ENCODE results near the gene SGMS1.

DNA sequence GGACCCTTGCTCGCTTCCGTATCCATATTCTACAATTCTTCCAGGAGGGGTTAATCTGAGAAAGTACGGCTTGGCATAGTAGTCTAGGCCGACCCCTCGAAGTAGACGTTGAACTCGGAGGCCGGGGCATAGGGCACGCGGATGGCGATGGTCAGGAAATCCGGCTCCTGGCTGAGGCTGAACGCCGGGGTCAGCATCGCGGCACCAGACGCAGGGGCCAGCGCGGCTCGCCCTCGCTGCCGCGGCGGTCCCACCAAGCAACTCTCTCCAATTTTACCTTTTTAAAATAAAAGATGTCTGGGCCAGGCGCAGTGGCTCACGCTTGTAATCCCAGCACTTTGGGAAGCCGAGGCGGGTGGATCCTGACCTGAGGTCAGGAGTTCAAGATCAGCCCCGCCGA, 7.3 kb upstream of the SGMS1 start:
- no peak for TF ChIP-seq CTCF (IDR thresholded peaks at IDR 0.05)
- no peak for TF ChIP-seq EP300 (IDR thresholded peaks at IDR 0.05)
- no peak for TF ChIP-seq POLR2A (IDR thresholded peaks at IDR 0.05)
